Neural crest cell (in vitro differentiated cells): Measurements from ENCODE around the gene MYCN. TPM values are rescaled to one million over a fixed set of nuclear protein-coding genes. Genes with fewer than 3 reads are reported as not detected.

Source experiments
- DNase-seq: peaks from one replicate; pipeline ENCODE4 v3.0.0; 2021; ENCODE audit warnings: low read depth, mixed read lengths, low spot score
- H3K27ac Mint-ChIP-seq: one replicate; pipeline ENCODE4 v1.8.0; 2021; ENCODE audit warnings: mild to moderate bottlenecking, mixed read lengths; ENCODE audit not compliant: unreplicated experiment
- H3K27me3 Mint-ChIP-seq: 2 replicates; pipeline ENCODE4 v1.8.0; 2021; ENCODE audit warnings: low read depth, mild to moderate bottlenecking, mixed read lengths
- H3K36me3 Mint-ChIP-seq: 2 replicates; pipeline ENCODE4 v1.8.0; 2021; ENCODE audit warnings: low read depth, mild to moderate bottlenecking, mixed read lengths
- H3K4me1 Mint-ChIP-seq: 2 replicates; pipeline ENCODE4 v1.8.0; 2021; ENCODE audit warnings: mixed read lengths
- H3K4me3 Mint-ChIP-seq: one replicate; pipeline ENCODE4 v1.8.0; 2021; ENCODE audit warnings: mild to moderate bottlenecking, mixed read lengths
- H3K9me3 Mint-ChIP-seq: 2 replicates; pipeline ENCODE4 v1.8.0; 2021; ENCODE audit warnings: mixed read lengths
- total RNA-seq: library from RNA; stranded (reverse); gene quantifications from 2 replicates; pipeline ENCODE4 v1.2.1, GENCODE V29; 2021
- TF ChIP-seq, protein P1 (sequence below): fragments of 200-600 bp; sonication (generic); conservative IDR thresholded peaks from 2 replicates; pipeline ENCODE4 v1.5.0; 2021; ENCODE audit warnings: antibody characterized with exemption, mild to moderate bottlenecking

The MYCN gene
- total RNA-seq, 1 donor from 2014 or later: 144 TPM

DNA sequence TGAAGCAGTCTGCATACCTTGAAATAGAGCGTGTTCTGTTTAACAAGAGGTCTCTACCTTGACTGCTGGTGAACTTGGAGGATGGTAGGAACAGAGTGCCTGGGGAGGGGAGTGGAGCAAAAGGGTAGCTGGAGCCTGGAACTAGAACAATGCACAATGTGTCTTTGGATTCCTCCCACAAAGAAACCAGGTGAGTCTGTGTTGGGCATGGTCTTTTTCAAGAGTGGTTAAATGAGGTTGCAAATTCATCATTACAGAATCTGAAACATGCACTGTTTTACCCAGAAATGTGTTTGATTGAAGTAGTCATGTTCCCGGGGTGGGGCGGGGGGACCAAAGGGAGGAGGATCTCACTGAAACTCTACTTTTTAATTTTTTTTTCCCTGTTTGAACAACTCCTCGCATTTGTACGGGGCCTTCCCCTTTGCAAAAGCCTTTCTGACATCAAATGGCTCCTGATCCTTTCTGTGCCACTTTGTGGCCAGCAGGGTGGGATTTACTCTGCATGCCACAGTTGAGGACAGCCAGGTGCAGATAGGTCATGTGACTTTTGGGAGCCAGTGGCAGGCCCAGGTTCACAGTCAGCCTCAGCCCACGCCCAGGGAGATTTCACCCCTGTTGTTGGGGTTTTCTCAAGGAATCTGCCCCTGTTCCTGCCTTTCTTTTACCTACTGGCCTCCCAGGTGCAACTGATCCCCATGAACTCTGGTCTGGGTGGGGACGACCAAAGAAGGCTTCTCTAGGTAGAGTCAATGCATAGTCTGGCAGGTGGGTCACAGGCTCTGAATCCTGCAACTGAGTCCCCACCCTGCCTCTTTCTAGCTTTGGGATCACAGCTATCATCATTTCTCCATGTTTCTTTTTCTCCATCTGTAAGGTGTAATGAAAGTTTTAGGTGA is 28.2 kb downstream of the MYCN start:
- H3K27me3 Mint-ChIP-seq: no peaks in the 10 kb centered on the region
- TF ChIP-seq, protein P1, sequence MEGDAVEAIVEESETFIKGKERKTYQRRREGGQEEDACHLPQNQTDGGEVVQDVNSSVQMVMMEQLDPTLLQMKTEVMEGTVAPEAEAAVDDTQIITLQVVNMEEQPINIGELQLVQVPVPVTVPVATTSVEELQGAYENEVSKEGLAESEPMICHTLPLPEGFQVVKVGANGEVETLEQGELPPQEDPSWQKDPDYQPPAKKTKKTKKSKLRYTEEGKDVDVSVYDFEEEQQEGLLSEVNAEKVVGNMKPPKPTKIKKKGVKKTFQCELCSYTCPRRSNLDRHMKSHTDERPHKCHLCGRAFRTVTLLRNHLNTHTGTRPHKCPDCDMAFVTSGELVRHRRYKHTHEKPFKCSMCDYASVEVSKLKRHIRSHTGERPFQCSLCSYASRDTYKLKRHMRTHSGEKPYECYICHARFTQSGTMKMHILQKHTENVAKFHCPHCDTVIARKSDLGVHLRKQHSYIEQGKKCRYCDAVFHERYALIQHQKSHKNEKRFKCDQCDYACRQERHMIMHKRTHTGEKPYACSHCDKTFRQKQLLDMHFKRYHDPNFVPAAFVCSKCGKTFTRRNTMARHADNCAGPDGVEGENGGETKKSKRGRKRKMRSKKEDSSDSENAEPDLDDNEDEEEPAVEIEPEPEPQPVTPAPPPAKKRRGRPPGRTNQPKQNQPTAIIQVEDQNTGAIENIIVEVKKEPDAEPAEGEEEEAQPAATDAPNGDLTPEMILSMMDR: no peak
- no peak overlapping the region for H3K4me3 Mint-ChIP-seq
- peak overlapping the region; percentile 21 for H3K27ac Mint-ChIP-seq
- DNase-seq: no peak
- peaks cover 2% of the 10 kb centered on the region for H3K9me3 Mint-ChIP-seq
- no peaks in the 10 kb centered on the region for H3K36me3 Mint-ChIP-seq
- H3K4me1 Mint-ChIP-seq: peaks cover 69% of the 10 kb centered on the region

GRCh38 chr2:15969214-15969613 is 28.9 kb downstream of the MYCN start:
- Mint-ChIP-seq H3K4me1 (peaks cover 74% of the 10 kb centered on the region), H3K27me3 (no peaks in the 10 kb centered on the region)
- TF ChIP-seq, protein P1: no peak

DNA sequence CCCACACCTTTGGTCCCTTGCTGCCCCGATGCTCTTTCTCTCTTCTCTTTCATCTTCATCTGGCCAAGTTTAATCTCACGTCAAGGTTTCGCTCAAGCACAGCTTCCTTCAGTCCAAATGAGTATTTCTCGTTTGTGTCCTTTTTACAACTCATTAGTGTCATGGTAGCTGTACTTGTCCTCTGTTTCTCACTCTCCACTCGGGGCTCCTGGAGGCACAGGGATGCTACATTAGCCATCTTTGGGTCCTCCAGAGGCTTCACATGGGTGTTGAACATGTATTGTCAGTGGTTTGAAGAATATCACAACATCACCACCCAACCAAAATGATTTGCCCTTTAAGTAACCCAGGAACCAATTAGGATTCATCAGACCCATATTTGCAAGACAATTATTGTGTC is 30.4 kb downstream of the MYCN start:
- Mint-ChIP-seq H3K27ac (no peak overlapping the region), H3K9me3 (no peaks in the 10 kb centered on the region), H3K4me3 (no peak overlapping the region), H3K4me1 (peaks cover 73% of the 10 kb centered on the region), H3K27me3 (no peaks in the 10 kb centered on the region), H3K36me3 (no peaks in the 10 kb centered on the region)
- no peak for DNase-seq
- TF ChIP-seq, protein P1: no peak

More at GRCh38 chr2:15969214-15969613, 28.9 kb downstream of the MYCN start:
- no peak for DNase-seq
- no peak overlapping the region for H3K27ac Mint-ChIP-seq
- H3K4me3 Mint-ChIP-seq: no peak overlapping the region
- no peaks in the 10 kb centered on the region for H3K36me3 Mint-ChIP-seq
- no peaks in the 10 kb centered on the region for H3K9me3 Mint-ChIP-seq

- Mint-ChIP-seq H3K36me3 (no peaks in the 10 kb centered on the region), H3K27ac (no peak overlapping the region), H3K4me3 (no peak overlapping the region), H3K27me3 (no peaks in the 10 kb centered on the region), H3K9me3 (no peaks in the 10 kb centered on the region), H3K4me1 (peaks cover 73% of the 10 kb centered on the region)
- no peak for DNase-seq
- TF ChIP-seq, protein P1: no peak
Measured at GRCh38 chr2:15971351-15971750, 31.0 kb downstream of the MYCN start.

- Mint-ChIP-seq H3K27me3 (no peaks in the 10 kb centered on the region), H3K27ac (no peak overlapping the region), H3K36me3 (no peaks in the 10 kb centered on the region), H3K9me3 (no peaks in the 10 kb centered on the region), H3K4me1 (peaks cover 73% of the 10 kb centered on the region), H3K4me3 (no peak overlapping the region)
- DNase-seq: no peak
- TF ChIP-seq, protein P1: no peak
Measured at GRCh38 chr2:15971831-15972522, 31.6 kb downstream of the MYCN start.
